GM18870 (cell line): ENCODE measurements around the gene SF3A1.

Experiments used
- ATAC-seq: cut with Tn5 transposase; IDR thresholded peaks from one replicate; pipeline ENCODE4 v1.9.1; 2021; ENCODE audit warnings: moderate library complexity; ENCODE audit not compliant: unreplicated experiment

Gene SF3A1

DNA sequence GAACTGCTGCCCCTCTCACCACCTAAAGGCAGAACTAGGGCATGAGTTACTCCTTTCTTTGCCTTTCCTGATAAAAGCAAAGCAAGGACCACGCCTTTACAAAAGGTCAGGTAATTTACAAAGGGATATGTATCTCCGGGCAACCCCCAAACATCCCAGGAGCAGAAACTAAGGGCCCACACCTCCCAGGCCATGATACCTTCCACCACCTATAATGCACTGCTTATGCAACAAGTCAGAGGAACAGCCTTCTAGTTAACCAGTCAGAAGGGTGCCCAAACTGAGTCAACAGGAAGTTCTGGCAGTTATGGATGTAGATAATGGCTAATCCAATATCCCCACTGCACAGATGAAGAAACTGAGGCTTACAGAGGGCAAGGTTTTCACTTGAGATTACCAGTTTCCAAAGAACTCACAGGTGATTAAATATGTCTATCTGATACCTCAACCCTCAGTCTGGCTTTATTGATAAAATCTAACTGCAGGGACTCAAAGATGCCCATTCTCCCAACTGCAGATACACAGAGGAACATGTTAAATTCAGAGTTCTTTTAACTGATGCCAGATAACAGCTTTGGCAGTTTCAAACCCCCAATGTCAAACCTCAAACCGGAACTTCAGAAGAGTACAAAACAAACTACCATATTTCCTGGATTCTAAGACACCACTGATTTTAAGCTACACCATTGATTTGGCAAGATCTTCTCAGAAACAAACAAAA is 50.6 kb downstream of the SF3A1 start:
- no peak for ATAC-seq

DNA sequence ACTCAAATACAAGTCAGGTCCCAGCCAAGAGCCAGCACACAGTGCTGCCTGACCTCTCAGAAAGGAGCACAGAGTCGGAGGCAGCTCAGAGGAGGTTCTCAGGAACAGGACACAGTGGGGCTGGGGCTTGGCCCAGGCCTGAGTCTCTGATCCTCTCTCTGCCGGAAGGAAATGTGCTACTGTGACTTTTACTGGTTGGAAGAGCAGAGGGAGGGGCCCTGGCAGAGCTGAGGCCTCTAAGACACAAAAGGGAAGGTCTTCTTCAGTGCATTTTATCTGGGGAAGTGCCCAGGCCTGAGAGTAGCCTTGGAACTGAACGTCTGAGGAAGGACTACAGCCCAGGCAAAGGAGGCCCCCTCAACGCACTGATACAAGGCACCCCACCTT is 51.2 kb downstream of the SF3A1 start:
- no peak for ATAC-seq

DNA sequence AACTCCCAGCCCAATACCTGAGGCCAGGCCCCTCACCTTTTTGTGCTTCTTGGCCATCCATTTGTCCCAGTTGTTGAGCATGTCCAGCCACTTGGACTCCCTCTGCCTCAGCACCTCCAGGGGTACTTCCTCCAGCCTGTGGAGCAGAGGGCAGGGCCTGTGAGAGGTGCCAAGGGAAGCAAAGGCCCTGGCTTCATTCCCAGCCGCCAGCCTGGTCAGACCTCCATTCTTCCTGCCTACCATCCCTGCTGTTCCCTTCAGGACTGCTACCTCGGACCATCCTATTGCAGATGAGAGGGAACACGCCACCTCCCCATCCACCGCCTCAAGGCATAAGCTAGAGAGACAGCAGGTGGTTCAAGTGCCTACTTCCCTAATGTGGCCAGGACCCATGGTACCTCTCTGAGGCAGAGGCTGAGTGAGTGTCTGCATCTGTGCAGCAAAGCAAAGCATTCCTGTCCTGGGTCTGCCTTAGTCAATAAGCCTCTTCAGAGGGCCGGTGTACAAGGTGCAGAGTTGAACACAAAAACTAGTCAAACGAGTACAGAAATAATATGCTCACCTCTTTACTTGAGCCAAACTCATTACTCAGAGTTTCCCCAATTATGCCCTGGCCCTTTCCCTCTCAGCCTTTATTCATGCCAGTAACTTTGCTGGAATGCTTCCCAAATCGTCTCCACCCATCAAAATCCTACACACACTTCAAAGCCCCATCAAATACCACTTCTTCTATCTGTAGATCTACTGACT is 52.0 kb downstream of the SF3A1 start:
- no peak for ATAC-seq

DNA sequence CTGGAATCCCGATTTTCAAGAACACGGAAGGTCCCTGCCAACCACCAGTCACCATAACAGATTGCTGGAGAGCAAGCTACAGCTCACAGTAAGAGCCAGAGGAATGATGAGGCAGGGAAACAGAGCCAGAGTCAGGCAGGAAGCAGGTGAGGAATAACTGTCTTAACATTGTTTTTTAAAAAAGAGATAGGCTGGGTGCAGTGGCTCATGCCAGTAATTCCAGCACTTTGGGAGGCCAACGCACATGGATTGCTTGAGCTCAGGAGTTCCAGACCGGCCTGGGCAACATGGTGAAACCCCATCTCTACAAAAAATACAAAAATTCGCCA is 53.9 kb downstream of the SF3A1 start:
- ATAC-seq: no peak

DNA sequence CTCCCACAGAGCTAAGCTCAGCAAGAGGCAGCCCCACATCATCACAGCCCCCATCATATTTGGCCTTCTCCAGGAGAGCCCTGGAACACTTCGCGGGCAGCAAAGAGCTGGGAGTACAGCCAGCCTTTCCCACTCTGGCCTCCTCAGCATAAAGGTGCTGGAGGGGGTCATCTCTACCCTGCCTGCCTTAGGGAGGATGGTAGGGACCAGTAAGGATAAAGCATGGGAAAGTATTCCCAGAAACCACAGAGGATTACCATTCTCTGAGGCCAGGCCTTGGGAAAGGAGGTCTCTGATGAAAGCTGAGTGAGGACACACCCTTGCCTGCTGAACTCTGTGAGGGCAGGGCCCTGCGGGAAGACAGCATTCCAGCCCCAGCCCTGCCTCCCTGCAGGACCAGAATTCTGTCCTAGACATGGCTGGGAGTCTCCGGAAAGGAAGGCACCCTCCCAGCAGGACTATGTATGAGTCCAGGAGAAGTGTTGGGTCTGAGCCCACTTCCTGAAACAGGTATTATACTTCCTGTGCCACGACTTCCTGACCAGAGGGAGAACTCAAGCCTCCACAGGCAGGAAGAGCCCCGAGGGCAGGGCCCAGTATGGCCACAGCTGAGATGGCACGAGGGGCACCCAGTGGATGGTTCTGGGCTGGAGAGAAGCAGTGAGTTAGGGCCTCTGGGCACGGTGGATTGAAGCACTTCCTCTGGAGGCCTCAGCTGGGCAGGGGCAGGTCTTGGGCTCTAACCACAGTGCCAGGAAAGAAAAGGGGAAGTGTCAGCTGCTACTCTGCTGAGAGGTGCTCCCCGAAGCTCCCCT is 54.5 kb downstream of the SF3A1 start:
- ATAC-seq: no peak

DNA sequence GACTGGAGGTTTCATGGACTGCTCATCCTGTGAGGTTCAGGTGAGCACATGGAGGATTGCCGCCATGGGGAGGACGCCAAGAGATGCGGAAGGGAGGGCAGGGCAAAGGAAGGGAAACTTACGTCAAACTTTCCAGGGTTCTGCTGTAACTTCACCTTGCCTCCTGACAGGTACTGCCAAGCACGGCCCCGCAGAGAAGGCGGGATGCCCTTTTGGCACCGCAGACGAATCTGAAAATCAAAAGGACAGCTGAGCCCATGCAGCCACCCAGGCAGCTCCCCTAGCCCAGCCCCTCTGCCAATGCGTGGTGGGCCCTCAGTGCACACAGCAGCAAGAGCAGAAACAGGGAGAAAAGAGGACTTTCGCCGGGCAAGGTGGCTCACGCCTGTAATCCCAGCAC is 57.4 kb downstream of the SF3A1 start:
- no peak for ATAC-seq

DNA sequence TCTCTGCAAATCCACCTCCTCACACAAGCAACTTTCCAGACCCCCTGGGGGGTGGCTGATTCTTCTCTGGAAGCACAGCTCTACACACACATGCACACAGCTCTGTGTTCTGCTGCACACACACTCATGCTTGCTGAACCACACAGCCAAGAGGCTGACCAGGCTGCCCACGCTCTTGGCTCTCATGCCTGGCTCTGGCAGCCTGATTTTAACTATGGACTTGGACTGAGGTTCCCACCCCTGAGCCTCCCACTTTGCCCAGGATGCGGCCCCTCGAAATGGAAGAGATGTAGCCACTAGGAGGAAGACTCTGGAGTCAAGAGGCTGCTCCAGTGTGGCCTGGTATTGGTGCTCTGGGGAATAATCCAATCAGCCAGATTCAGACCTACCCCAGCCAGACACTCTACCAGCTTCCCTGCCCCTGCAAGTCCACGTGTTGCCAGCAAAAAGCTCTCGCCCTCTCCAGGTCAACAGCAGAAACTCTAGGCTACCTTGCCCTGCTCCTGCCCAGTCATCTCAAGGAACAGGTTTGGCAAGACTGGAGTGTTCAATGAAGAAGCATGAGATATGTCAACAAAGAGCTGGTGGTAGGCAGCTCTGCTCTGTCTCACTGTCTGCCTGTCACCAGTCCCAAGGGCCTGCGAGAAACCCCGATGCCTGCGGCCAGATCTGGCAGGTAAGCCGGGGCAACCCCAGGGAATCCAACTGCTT is 58.5 kb downstream of the SF3A1 start:
- ATAC-seq: no peak

DNA sequence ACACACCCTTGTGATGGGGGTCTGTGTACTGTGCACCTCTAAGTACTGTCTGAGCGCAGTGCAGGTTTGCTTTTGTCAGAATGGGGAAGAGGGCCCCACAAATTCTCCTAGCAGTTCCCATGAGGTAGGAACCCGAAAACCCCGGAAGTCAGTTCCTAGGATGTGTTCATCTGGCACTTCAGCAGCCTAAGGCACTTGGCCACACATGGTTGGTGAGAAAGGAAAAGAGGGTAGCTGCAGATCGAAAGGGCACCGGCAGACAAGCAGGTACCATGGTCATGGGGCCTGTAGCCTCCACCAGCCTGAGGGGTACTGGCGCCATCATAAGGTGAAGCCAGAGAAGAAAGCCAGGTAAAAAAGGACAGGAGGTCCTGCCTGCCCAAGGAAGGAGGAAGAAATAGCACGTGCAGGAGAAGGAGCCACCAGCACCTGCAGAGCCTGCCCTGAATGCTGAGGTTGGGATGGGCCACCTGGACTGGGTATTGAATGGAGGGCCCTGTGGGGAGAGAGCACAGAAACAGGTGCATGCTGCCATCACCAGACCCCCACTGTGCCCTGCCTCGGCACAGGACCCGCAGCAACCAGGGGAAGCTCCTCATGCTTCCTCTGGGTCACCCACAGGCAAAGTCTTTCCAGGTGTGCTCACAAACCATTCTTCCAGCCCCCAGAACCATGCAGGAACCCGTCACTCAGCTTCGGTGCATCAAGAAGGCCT is 59.3 kb downstream of the SF3A1 start:
- ATAC-seq: no peak

DNA sequence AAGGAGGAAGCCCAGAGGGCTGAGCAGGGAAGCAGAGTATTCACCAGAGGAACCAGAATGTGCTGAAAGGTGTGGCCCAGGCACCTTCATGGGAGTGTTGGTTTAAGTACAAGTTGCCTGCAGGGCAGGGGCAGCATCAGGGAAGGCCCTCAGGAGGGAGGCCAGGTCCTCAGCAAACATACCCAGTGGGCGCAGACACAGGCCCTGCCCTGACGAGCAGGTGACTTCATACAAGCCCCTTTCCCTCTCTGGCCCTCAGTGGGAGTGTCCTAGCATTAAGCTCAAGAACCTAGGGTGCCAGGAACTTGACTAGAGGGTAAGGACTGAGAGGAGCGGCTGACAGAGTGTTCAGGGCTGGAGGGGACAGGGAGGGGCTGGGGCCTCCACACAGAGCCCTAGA is 59.9 kb downstream of the SF3A1 start:
- ATAC-seq: no peak

DNA sequence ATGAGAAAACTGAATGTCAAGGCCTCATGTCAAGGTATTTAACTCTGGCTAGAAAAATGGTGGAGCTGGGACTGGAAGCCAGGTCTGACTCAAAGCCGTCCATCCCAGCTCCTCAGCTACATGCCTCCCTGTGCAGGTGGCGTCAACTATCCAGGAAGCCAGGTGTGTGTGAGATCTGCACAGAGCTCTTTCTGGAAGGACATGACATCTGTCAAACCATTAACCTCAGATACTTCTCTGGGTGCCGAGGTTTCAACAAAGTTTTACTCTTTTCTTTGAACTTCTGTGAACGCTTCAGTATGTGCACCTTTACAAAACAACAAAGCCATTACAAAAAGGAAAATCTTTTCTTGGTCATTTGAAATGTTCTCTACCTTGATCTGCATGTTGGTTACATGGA is 60.4 kb downstream of the SF3A1 start:
- ATAC-seq: no peak

DNA sequence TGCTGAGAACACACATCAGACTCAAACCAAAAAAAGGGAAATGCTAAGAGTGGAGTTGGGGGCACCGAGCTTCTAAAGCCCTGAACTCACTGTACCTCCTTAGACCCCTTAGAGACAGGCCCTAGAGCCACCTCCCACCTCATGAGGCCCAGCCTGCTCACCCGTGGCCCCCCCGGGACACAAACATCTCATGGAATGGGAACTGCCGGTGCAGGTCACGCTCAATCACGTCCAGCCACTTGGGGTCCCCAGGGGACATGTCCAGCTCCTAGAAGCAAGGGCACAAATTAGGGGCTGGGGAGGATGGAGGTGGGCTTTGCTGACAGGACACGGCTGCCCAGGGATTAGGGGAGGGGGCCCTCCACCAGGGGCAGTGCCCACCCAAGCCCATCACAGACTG is 61.1 kb downstream of the SF3A1 start:
- no peak for ATAC-seq

DNA sequence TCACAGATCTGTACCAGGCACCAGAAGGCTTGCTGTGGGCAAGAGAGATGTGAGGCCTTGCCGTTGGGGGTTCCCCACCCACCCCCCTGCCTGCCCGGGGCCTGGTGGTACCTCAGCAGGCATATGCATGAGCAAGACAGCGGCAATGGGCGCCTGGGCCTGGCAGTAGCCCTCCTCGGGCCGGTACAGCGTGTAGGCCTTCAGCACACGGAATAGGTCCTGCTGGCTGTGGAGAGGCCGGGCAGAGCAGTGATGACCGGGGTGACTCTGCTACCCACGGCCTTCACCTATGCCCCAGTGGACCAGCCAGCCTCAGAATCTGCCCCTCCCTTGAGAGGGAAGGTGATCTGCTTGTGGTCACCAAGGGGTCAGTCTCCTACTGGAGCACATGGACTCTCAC is 61.9 kb downstream of the SF3A1 start:
- ATAC-seq: no peak

DNA sequence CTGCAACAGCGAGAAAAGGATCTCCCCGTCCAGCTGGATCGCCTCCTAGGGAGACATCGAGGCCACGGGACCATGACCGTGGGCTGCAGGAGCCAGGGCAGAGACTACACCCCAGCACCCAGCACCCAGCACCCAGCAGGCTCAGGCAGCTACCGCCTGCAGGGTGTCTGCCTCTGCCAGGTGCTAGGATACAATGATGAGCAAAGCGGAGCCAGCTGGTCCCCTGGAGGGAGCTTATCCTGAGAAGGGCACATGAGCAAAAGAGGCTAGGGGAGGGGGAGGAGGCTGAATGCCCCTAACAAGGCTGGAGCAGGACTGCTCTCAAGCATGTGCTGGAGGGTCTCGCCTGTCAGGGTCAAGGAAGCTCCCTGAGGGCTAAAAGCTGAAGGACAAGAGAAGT is 62.6 kb downstream of the SF3A1 start:
- no peak for ATAC-seq

DNA sequence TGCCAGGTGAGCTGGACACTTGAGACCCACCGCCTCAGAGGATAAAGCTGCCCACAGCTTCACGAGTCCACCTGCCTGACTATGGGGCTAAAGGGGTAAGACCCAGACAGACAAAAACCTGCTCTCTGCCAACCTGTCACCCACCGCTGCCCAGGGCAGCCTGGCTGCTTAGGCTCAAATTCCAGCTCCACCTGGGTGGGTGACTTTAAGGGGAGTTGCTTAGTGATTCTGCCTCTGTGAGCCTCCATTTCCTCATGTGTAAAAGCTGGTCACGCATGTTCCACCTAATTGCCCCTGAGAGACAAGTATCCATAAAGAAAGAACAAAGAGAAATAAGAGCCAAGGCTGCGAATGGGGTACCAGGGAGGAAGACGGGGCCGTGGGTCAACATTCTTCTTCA is 63.7 kb downstream of the SF3A1 start:
- ATAC-seq: no peak

DNA sequence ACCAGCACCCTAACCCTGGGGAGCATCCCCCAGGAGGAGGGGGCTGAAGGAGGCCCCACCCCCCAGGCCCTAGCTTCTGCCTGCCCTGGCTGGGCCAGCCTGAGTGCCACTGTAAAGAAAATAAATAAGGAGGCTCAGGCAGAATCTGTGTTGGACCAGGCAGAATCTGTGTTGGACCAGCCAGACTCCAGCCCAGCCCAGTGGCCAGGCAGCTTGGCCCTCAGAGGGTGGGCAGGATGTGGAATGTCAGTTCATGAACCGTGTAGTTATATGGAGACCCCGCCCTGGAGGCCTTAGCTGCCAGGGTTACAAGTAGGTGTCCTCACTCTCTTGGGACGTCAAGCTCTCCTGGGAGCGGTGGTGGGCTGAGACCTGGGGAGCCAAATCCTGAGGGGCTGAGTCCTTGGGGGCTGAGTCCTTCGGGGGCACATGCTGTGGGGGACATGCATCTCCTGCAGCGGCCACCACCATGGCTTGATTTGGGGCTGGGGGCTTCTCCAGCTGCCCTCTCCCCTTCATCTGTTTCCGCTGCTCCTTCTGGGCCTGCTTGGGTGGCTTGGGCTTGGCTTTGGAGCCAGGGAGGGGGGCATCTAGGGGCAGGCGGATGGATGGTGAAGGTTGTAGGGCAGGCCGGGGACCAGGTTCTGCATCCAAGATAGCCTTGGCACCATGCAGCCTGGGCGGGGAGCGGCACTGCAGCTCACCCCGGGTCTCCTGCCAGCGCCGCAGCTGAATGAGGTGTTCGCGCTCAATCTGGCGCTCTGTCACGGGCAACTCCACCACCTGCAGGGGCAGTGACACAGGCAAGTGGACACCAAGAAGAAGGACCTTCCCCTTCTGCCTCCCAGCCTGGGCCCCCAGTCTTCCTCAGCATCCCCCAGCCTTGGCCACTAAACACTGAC is 64.4 kb downstream of the SF3A1 start:
- ATAC-seq: no peak

DNA sequence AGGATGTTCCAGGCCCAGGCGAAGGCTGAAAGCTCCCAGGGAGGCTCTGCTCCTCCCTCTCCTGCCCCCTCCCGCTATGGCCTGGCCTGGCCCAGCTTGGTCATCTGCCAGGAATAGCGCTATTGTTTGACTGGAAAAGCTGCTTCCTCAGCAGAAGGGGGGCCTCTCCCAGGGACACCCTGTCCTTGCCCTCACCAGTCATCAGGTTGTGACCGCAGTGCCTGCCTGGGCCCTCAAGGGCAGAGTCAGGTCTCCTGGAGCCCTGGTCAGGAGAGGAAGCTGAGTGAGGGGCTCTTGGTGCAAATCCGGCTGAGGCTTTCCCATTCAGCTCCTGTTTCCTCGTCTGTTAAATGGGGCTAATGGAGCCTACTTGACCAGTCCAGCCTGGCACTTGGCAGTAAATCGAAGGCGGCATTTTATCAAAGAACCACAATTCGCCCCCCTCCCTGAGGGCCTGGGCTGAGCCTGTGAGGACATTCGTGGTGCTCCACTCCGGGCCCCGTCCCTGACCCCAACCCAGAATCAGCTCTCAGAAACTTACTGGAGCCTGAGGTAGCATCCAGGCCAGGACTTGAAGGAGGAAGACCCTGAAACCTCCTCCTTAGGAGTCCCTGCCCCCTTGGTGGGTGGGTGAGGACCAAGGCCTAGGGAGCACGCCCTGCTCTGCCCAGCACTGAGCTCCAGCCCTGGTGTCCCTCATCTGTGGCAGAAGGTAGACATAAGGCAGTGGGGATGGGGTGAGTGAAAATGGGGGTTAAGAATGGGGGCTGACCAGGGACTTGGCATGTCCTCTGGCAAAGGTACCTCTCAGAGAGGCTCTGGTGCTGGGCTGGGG is 65.4 kb downstream of the SF3A1 start:
- no peak for ATAC-seq

DNA sequence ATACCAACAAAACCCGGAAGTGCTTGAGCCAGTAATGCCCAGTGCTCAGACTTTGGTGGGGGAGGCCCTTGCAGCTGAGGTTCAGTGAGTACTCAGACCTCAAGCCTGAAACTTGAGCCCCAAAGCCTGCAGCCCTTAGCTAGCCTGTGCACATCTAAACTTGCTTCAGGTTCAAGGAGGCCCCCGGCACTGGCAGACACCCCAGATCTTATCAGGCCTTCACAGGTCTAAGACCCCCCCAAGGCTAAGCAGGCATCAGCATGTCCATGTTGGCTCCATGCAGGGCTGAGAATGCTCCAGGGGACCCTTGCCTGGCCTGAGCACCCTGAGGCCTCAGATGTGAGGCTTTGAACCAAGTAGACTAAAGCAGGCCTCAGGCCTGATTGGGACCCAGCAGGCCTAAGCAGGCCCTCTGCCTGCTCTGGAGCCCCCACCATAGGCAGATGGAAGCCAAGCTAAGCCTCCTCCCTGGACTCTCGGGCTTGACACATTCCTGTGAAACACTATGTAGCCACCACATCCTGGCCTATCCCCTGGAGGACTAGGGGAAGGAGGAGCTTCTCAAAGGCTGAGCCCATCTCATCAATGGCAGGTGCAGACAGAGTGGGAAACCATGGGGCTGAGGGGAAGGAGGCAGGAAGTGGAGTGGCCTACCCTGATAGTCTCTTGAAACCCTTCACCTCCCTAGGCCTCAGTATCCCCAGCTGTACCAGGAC is 66.2 kb downstream of the SF3A1 start:
- ATAC-seq: no peak

DNA sequence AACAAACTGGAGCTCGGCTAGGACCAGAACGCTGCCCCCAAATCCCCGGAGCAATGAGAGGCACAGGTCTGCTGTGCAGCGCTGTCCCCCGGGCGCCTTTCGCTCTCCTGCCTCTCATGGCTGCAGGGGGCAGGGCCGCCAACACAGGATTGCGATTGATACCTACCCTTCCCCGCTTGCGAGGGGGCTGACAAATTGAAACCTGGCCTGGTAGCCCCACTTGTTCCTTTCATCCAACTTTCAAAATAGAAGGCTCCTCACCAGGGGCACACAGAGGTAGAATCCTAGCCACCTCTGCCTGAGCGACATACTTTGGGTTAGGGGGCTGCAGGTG is 66.7 kb downstream of the SF3A1 start:
- ATAC-seq: no peak
